Fibroblast of lung (primary cell): Measurements from ENCODE around the gene KRCC1. TPM values are rescaled to one million over a fixed set of nuclear protein-coding genes. Genes with fewer than 3 reads are reported as not detected.

Source experiments
- DNase-seq, 2 donors: peaks; one replicate each; pipeline versions ENCODE4 v3.0.0 to v3.0.0-alpha.2; 2010; ENCODE audit warnings: low read depth in 2 of 2
- H2AFZ ChIP-seq: 2 replicates; pipeline ENCODE4 v1.5.1; 2012; ENCODE audit warnings: low read length, control low read depth, inconsistent platforms
- H3K27ac ChIP-seq: 2 replicates; pipeline ENCODE4 v1.5.1; 2011; ENCODE audit warnings: low read length, control low read depth; ENCODE audit not compliant: insufficient read depth
- H3K27me3 ChIP-seq: 2 replicates; pipeline ENCODE4 v1.5.1; 2011; ENCODE audit warnings: mild to moderate bottlenecking, low read length; ENCODE audit not compliant: control insufficient read depth, insufficient read depth
- H3K36me3 ChIP-seq: 2 replicates; pipeline ENCODE4 v1.5.1; 2011; ENCODE audit warnings: low read length; ENCODE audit not compliant: control insufficient read depth, insufficient read depth
- H3K4me1 ChIP-seq: 2 replicates; pipeline ENCODE4 v1.5.1; 2011; ENCODE audit warnings: low read length; ENCODE audit not compliant: control insufficient read depth, insufficient read depth; ENCODE audit errors: extremely low read depth
- H3K4me2 ChIP-seq: 2 replicates; pipeline ENCODE4 v1.5.1; 2011; ENCODE audit warnings: low read length, control low read depth; ENCODE audit not compliant: insufficient read depth; ENCODE audit errors: extremely low read depth
- H3K4me3 ChIP-seq, 4 experiments: fragments of 200-600 bp in 1 of 4; sonication (generic) in 1 of 4; replicated peaks in 1 of 4; 2 replicates each; pipeline ENCODE4 v1.5.1; 2011 to 2016; ENCODE audit warnings: low read length in 4 of 4, low read depth in 3 of 4, mild to moderate bottlenecking in 3 of 4, control low read depth in 2 of 4, inconsistent platforms in 1 of 4, mixed read lengths in 1 of 4; ENCODE audit not compliant: insufficient read depth in 1 of 4; ENCODE audit errors: control extremely low read depth in 1 of 4
- H3K79me2 ChIP-seq: 2 replicates; pipeline ENCODE4 v1.5.1; 2012; ENCODE audit warnings: mild to moderate bottlenecking, low read length, inconsistent platforms; ENCODE audit not compliant: control insufficient read depth, insufficient read depth
- H3K9ac ChIP-seq: 2 replicates; pipeline ENCODE4 v1.5.1; 2011; ENCODE audit warnings: mild to moderate bottlenecking, low read length, control low read depth; ENCODE audit not compliant: insufficient read depth
- H3K9me3 ChIP-seq: 2 replicates; pipeline ENCODE4 v1.5.1; 2012; ENCODE audit warnings: low read depth, low read length; ENCODE audit not compliant: control insufficient read depth, insufficient read depth
- H4K20me1 ChIP-seq: 2 replicates; pipeline ENCODE4 v1.5.1; 2011; ENCODE audit warnings: low read length; ENCODE audit not compliant: control insufficient read depth, insufficient read depth; ENCODE audit errors: extremely low read depth
- CTCF ChIP-seq, 2 donors: IDR thresholded peaks in 1 of 2; conservative IDR thresholded peaks in 1 of 2; 1 replicate in 1 of 2; 2 replicates in 1 of 2; pipeline ENCODE4 v1.5.1; 2011 to 2012; ENCODE audit warnings: low read length in 2 of 2, control low read depth in 1 of 2, inconsistent platforms in 1 of 2, low read depth in 1 of 2, mild to moderate bottlenecking in 1 of 2
- EZH2 ChIP-seq: IDR thresholded peaks from 2 replicates; pipeline ENCODE4 v1.5.1; 2012; ENCODE audit warnings: low read length, control low read depth, mild to moderate bottlenecking; ENCODE audit errors: missing control alignments
- polyA plus RNA-seq, 2 donors: library from polyadenylated mRNA; depleted of rRNA in 1 of 2; stranded (reverse) in 1 of 2; unstranded in 1 of 2; fragments of >200 nt; gene quantifications; 2 replicates each; pipeline ENCODE4 v1.2.1, GENCODE V29; 2011 to 2012; ENCODE audit warnings: missing spikeins in 1 of 2
- total RNA-seq: library from RNA; depleted of rRNA; stranded (reverse); fragments of >200 nt; gene quantifications from 2 replicates; pipeline ENCODE4 v1.2.1, GENCODE V29; 2014

KRCC1 gene
- total and polyA plus RNA-seq, 2 donors (not counting 1 experiment from before 2014, with no cell fraction given): 39.3 to 44.4 TPM

- H3K36me3 ChIP-seq: no peaks in the 10 kb centered on the region
- H3K27me3 ChIP-seq: no peaks in the 10 kb centered on the region
- peaks cover 8% of the 10 kb centered on the region for H3K4me1 ChIP-seq
- no peaks in the 10 kb centered on the region for H3K9me3 ChIP-seq
- no peak overlapping the region for H3K4me3 ChIP-seq
- no peak for DNase-seq
- no peak overlapping the region for H3K4me2 ChIP-seq
- H3K9ac ChIP-seq: no peak overlapping the region
- H2AFZ ChIP-seq: no peak overlapping the region
- no peaks in the 10 kb centered on the region for H4K20me1 ChIP-seq
- TF ChIP-seq EZH2 (no peak), CTCF (conservative IDR thresholded peaks at IDR 0.05 in 1 of 2, IDR thresholded peaks at IDR 0.05 in 1 of 2; ENCODE audit: low read depth in 1 of 2, low read length in 2 of 2) (no peak)
- H3K27ac ChIP-seq: no peak overlapping the region
- peaks cover 2% of the 10 kb centered on the region for H3K79me2 ChIP-seq
These were observed 19.4 kb downstream of the KRCC1 start for GRCh38 chr2:88036182-88036581.

GRCh38 chr2:88032070-88032702 is 23.4 kb downstream of the KRCC1 start:
- no peak overlapping the region for H3K9ac ChIP-seq
- H3K27me3 ChIP-seq: no peaks in the 10 kb centered on the region
- H3K9me3 ChIP-seq: no peaks in the 10 kb centered on the region
- H2AFZ ChIP-seq: no peak overlapping the region
- no peak overlapping the region for H3K4me2 ChIP-seq
- no peaks in the 10 kb centered on the region for H4K20me1 ChIP-seq
- H3K79me2 ChIP-seq: no peaks in the 10 kb centered on the region
- TF ChIP-seq CTCF (conservative IDR thresholded peaks at IDR 0.05 in 1 of 2, IDR thresholded peaks at IDR 0.05 in 1 of 2; ENCODE audit: low read depth in 1 of 2, low read length in 2 of 2): no peak
- no peak for TF ChIP-seq EZH2
- DNase-seq: no peak
- no peak overlapping the region for H3K4me3 ChIP-seq
- H3K36me3 ChIP-seq: peaks cover 5% of the 10 kb centered on the region
- no peaks in the 10 kb centered on the region for H3K4me1 ChIP-seq
- H3K27ac ChIP-seq: no peak overlapping the region

GRCh38 chr2:88028931-88029330 is 26.7 kb downstream of the KRCC1 start:
- H3K4me1 ChIP-seq: no peaks in the 10 kb centered on the region
- H3K9me3 ChIP-seq: no peaks in the 10 kb centered on the region
- H4K20me1 ChIP-seq: no peaks in the 10 kb centered on the region
- no peak overlapping the region for H3K27ac ChIP-seq
- H2AFZ ChIP-seq: no peak overlapping the region
- no peaks in the 10 kb centered on the region for H3K27me3 ChIP-seq
- DNase-seq: no peak
- TF ChIP-seq CTCF (conservative IDR thresholded peaks at IDR 0.05 in 1 of 2, IDR thresholded peaks at IDR 0.05 in 1 of 2; ENCODE audit: low read depth in 1 of 2, low read length in 2 of 2): no peak
- no peak for TF ChIP-seq EZH2
- no peaks in the 10 kb centered on the region for H3K79me2 ChIP-seq
- H3K4me3 ChIP-seq: no peak overlapping the region
- H3K36me3 ChIP-seq: peaks cover 7% of the 10 kb centered on the region
- H3K4me2 ChIP-seq: no peak overlapping the region
- no peak overlapping the region for H3K9ac ChIP-seq
